GM19324 (cell line): ENCODE measurements around the gene DMRTA1.
A peak's percentile ranks its signal among the peaks of the same experiment; 100 is the strongest.
"Not testable (repeated sequence)": the region's sequence is repeated elsewhere in the genome, so short reads cannot be mapped to it uniquely, and the experiment has no call there.

Source experiments
- ATAC-seq: cut with Tn5 transposase; IDR thresholded peaks from one replicate; pipeline ENCODE4 v1.9.1; 2021; ENCODE audit warnings: mild to moderate bottlenecking, moderate library complexity; ENCODE audit not compliant: unreplicated experiment, low FRiP score

DMRTA1 gene, protein sequence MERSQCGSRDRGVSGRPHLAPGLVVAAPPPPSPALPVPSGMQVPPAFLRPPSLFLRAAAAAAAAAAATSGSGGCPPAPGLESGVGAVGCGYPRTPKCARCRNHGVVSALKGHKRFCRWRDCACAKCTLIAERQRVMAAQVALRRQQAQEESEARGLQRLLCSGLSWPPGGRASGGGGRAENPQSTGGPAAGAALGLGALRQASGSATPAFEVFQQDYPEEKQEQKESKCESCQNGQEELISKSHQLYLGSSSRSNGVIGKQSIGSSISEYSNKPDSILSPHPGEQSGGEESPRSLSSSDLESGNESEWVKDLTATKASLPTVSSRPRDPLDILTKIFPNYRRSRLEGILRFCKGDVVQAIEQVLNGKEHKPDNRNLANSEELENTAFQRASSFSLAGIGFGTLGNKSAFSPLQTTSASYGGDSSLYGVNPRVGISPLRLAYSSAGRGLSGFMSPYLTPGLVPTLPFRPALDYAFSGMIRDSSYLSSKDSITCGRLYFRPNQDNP

DNA sequence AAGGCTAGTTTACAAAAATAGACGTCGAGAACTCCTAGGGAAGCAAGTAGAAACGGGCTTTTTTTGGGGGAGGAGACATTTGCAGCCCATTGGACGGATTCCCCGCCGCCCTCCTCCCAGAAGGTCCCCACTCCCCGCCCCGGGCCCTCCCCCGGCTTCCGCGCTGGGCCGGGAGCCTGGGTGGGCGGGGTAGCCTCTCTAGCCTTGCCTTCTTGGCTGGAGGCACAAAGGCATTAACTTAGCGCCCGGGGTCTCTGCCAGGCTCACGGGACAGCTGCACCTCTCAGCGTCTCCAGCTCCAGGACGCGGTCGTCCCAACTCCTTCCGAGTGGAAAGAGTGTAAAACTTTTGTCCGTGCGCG lies at the start of gene DMRTA1:
Gene DMRTA1, plus strand, starts transcription at position 236 of the 361 bp plus-strand sequence. CDS start 242 bp downstream, outside the sequence.
- peak; percentile 24 for ATAC-seq

DNA sequence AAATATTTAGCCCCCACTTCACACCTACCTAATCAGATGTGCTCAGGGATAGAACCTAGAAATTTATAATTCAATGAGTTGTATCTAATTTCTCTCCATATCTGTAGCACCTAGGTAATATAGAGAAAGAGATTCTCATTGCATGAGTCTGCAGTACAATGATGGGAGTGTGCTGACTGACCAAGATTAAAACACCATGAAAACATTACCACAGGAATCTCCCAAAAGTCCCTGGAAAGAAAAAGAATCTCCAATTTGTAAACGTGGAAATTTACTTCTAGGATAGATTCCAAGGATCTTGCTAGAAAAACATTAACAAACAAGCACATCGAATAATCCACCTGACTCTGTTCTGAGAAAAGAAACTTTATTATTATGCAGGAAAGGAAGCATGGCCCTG lies 45.0 kb upstream of the DMRTA1 start:
- no peak for ATAC-seq

DNA sequence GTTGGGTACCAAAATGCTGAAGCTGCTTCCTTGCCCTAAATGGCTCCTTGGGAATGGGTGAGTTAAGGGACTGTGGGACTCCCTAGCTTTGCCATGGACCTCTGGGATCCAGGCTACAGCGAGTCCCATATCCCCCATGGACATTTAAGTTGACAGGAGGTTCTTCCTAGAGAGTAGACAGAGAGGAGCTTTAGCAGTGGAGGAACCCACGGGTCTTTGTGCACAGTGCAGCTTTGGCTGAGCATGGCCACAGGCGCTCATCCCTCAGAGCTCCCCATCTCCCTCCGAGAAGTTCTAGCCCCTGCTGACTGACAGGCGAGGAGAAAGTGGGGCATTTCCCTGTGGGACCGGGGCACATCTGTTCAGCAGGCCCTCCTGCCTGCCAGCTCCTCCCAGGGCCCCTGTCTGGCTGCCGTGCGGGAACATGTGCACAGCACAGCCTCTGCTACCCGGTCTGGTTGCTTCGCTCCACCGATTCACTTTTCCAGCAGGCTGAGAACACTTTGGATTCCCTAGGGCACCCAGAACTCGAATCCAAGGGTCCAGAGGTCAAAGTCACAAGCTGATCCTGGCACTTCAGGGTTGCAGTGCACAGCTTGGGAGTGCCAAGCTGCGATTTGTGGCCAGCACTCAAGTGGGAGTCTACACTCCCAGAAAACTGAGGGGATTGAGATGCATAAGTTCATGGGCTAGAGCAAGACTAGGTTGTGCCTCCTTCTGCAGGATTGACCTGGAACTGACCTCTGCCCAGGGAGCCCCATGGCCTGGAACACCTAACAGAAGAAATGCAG lies 40.6 kb upstream of the DMRTA1 start:
- ATAC-seq = no peak

DNA sequence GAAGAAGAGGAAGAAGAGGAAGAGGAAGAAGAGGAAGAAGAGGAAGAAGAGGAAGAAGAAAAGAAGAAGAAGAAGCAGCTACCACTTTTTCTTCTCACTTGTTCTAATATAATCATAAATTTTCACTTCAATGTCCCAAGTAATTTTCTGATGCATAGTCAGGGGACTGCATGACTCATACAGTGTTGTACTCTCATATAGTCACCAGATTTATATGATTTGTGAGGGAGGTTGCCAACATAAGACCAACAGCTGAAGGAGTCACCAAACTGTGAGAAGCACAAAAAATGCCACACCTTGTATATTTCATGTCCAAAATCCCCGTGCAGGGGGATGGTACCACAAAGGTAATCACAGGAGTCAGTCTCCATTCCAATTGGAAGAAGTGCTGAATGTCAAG lies 32.7 kb upstream of the DMRTA1 start:
- ATAC-seq = no peak

DNA sequence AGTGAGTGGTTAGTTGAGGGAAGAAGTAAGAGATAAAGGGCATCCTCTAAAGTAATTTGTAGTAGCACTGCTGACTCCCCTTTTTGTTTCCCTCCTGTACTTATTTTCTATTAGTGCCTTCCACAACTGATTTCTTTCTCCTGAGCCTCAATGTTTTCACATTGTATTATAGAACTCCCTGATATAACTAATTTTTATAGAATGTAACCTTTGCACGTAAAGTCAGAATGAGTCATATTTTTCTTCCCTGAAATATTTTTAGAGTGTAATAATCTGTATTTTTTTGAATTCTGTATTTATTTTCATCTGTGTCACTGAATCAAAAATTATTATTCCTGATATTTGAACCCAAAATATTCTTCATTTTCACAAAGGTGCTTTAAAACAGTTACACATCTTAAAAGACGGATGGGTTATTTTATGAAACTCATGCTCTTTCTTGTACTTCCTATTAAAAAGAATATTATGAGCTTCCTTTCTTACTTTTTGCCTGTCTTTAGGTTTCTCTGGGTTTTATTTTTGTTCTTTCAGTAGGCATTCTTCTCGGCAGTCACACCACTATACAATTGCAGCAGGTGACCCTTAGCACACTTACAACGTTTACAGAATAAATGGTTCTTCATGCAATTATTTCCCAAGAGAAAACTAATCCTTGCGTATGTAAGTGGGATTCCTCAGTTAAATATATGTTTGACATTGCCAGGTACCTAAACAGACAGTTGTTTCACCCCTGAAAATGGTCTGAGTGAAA lies 30.5 kb upstream of the DMRTA1 start:
- ATAC-seq = no peak

DNA sequence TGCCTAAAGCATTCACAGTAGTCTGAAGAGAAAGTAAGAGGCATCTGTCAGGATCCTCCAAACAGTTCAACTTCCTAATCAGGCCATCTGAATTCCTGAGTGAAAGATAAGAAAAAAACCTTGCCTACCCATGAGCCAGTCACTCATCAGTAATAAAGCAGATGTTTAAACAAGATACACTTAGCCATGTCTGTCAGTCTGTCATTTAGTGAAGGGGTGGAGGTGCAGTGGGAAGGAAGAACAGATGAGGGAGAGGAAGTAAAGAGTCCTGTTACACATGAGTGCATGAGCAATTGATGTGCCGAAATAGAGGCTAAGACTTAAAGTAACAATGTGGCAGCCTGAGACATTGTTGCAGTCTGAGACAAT lies 29.9 kb upstream of the DMRTA1 start:
- ATAC-seq = no peak

DNA sequence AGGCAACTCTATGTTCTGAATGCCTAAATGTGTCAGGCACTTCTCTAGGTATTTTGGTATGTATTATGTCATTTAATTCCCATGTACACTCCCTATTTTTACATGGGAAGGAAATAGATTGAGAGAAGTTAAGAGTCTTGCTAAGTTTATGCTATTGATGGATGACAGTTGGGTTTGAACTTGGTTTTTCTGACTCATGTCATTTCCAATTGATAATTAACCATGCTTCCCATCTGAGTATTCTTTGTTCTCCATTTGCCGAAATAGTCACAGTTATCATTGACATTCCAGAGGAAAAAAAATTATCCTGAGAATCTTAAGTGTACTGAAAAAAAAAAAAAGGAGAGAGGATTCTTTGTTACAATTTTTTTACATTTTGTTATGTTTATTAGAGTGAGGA lies 23.1 kb upstream of the DMRTA1 start:
- ATAC-seq = no peak

DNA sequence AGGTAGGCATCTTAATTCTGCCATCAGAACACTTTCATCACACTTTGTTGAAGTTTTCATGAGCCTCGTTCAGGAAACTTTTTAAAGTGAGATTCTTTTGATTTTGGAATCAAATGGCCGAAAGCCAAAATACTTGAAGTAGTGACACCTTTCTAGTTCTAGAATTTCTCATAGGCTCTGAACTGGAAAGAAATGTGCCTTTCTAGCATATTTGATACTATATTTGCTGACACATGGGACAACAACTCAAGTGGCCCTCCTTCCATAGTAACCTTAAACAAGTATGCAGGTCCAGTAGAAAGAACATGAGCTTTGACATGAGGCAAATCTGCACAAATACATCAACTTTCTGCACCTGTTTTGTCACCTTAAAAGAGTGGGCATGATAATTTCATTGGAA lies 22.0 kb upstream of the DMRTA1 start:
- ATAC-seq = no peak

DNA sequence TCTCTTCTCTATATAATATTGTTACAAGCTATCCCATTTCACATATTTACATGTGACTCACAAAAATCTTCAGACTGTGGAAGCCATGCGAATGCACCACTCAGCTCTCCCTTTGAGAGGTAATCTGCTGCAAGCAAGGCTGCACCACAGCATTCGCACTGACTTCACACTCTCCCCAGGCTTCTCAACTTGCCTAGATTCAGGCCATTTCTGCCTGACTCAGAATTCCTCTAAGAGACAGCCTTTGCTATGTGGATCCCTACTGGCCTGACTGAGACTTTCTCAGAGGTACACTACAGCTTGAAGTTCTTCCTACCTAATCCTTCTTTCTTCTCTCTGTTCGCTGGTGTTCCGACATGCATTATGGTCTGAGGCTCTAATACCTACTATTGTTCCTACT lies 21.1 kb upstream of the DMRTA1 start:
- ATAC-seq = no peak

DNA sequence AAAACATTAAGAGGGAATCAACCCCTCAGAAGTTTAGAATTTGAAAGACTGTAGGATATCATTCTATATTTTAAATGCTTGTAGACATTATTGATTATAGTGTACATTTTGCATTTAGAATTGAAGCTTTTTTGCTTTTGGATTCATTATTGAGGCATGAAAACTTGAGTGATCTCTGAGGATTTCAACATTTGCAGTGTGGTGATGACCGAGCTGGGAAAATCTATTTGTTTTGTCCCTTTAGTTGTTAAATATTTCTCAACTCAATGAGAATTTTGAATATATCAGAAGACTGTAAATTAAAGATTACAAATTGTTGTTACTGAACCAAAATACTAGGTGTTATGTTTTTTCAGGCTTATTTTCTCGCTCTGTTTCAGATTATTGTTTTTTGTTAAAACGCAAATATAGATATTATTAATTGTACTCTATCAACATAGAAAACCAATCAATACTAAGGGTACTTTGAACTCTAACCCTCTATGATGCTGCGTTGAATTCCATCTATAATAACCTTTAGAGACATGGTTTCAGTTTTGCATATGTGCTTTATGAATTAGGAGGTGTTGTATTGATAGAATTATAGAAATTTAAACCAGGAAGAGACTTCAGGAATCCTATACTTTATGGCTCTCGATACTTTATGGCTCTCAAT lies 19.3 kb upstream of the DMRTA1 start:
- ATAC-seq = no peak

DNA sequence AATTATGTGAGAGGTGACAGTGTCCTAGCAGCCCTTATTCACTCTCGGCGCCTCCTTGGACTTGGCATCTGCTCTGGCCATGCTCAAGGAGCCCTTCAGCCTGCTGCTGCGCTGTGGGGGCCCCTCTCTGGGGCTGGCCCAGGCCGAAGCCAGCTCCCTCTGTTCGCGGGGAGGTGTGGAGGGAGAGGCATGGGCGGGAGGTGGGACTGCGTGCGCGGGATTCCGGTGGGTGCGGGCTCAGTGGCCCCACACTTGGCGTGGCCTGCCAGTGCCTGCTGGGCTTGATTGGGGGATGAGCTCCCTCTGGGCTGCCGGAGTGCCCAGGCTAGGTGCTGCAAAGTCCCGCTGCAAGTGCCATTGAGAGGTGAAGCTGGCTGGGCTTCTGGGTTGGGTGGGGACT lies 12.9 kb upstream of the DMRTA1 start:
- no peak for ATAC-seq

DNA sequence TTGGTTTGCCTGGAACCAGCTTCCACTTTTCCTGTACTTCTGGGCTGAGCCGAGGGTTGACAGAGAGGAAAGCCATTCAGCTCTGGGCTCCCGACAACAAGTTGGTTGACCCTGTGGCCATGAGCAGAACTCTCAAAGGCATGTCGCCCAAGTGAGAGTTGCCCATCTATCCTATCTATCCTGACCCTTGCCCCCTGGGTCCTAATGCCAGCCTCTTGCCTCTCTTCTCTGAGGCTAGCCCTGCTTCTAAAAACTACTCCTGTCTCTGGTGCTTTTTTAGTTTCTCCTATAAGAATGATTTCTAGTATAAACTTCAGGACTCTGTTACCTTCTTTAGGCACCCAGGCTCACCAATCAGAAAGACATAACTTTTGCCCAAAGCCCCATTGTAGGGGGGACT lies 11.4 kb upstream of the DMRTA1 start:
- not testable (repeated sequence) for ATAC-seq

DNA sequence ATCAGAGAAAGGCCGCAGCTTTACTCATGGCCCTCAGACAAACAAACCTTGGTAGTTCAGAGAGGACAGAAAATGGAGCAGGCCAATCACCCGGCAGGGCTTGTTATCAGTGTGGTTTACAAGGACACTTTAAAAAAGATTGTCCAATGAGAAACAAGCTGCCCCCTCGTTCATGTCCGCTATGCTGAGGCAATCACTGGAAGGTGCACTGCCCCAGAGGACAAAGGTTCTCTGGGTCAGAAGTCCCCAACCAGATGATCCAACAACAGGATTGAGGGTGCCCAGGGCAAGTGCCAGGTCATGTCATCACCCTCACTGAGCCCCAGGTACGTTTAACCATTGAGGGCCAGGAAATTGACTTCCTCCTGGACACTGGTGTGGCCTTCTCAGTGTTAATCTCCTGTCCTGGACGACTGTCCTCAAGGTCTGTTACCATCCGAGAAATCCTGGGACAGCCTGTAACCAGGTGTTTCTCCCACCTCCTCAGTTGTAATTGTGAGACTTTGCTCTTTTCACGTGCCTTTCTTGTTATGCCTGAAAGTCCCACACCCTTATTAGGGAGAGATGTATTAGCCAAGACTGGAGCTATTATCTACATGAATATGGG lies 9.1 kb upstream of the DMRTA1 start:
- ATAC-seq = not testable (repeated sequence)

DNA sequence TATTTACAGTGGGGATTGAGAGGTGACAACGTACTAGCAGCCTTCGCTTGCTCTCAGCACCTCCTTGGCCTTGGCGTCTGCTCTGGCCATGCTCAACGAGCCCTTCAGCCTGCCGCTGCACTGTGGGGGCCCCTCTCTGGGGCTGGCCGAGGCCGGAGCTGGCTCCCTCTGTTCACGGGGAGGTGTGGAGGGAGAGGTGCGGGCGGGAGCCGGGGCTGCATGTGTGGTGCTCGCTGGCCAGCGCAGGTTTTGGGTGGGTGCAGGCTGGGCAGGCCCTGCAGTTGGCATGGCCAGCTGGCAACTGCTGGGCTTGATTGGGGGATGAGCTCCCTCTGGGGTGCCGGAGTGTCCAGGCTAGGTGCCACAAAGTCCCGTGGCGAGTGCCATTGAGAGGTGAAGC lies 5.8 kb upstream of the DMRTA1 start:
- no peak for ATAC-seq

DNA sequence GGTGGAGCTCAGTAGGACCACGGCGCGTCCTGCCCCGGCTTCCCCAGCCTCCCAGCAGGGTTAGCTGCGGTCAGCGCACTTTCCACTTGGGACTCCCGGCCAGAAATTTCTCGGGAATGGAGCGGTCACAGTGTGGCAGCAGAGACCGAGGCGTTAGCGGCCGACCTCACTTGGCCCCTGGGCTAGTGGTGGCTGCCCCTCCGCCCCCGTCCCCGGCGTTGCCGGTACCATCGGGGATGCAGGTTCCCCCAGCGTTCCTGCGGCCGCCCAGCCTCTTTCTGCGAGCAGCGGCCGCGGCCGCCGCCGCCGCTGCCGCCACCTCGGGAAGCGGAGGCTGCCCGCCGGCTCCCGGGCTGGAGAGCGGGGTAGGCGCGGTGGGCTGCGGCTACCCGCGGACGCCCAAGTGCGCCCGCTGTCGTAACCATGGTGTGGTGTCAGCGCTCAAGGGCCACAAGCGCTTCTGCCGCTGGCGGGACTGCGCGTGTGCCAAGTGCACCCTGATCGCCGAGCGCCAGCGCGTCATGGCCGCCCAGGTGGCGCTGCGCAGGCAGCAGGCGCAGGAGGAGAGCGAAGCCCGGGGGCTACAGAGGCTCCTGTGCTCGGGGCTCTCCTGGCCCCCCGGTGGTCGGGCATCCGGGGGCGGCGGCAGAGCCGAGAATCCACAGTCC lies 460 bp downstream of the DMRTA1 start:
- ATAC-seq = peak; percentile 66

DNA sequence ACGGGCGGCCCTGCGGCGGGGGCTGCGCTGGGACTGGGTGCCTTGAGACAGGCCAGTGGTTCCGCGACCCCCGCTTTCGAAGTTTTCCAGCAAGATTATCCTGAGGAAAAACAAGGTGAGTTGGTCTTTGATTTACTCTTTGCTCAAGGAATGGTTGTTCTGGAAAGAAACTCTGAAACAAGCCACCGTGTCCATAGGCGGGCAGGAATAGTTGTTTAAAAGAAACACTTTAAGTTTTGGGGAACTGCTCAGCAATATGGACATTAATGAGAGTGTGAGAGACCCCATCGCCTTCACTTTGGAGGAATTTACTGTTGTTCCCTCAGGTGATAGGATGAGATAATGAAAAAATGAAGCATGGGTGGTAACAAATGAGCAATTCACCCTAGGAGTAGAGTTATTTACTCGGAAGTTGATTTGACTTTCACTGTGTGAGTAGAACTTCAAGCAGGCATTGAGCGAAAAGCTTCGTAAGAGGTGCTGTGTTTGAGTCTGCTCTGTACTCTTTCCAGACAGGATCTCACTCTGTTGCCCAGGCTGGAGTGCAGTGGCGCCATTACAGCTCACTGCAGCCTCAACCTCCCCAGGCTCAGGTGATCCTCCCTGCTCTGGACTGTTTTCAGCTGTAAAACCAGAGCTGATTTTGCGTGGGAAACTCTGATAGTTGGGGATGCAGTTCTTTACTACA lies 1.1 kb downstream of the DMRTA1 start:
- ATAC-seq = no peak

DNA sequence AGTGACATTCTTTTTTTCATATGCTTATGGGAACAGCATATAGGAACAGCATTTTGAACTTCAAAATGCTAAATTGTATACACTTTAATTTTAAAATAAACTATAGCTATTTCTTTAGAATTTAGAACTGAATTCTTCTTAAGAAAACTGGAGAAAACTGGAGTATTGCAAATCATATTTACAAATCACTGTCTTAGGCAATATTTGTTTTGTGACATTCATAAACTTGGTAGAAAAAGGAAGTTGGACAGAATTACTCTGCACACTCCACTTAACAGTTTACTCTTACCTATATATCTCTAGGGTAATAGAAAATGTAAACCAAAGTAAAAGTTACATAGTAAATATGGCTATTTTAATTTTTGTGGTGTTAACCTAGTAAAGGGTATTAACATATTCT lies 3.1 kb downstream of the DMRTA1 start:
- no peak for ATAC-seq

DNA sequence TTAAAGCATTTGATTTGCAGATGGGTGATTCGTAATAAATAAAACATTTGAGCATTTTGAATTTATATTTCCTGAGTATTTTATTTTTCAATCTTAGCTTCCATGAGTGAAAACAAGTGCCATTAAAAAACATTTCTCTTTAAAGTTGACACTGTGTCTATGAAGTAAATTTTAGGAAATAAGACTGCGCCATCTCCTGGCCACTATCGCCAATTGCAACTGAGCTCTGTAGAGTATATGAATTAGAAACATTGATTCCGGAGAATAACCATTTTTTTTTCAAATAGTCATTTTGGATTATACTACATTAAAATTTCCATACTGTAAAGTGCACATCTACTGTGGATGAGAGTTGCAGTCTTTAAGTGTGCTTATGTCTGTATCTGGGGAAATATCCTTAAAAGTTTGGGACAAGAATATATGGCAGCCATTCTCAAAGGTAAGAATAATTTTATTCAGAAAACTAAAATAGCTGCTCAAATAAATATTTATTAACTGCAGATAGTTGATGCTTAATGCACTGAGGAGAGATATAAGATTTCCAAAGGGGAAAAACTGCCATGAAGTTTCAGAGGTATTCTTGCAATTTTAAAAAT lies 5.9 kb downstream of the DMRTA1 start:
- peak; percentile 50 for ATAC-seq

DNA sequence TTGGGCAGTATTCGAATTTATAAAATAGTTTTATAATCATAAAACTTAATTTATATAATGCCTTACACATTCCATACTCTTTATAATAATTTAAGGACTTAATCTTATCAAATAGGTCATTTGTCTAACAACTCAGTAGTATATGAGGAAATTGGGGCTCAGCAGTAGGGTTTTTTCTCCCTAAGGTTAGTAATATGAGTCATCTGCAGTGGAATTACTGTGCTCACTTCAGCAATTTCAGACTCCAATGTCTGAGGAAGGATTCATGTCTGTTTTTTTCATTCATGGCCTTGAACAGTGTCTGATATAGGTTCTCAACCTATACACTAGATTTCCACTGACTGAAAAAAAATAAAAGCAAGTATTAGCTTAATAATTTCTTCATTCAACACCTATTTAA lies 7.4 kb downstream of the DMRTA1 start:
- no peak for ATAC-seq
